Epithelial cell of esophagus (primary cell): ENCODE results near the gene EIF2S2.

Experiments
- DNase-seq: peaks from one replicate; pipeline ENCODE4 v3.0.0; 2010; ENCODE audit warnings: low read depth
- H3K4me3 ChIP-seq: 2 replicates; pipeline ENCODE4 v1.5.1; 2011; ENCODE audit warnings: mild to moderate bottlenecking, low read length, control low read depth
- CTCF ChIP-seq: IDR thresholded peaks from 2 replicates; pipeline ENCODE4 v1.5.1; 2011; ENCODE audit warnings: low read depth, mild to moderate bottlenecking, low read length, control low read depth, inconsistent platforms; ENCODE audit not compliant: insufficient read depth; ENCODE audit errors: missing control alignments

Gene EIF2S2

GRCh38 chr20:34069341-34070078, 42.5 kb downstream of the EIF2S2 start:
- DNase-seq = peak; percentile 86
- peak; percentile 89 for TF ChIP-seq CTCF
- no peak overlapping the region for H3K4me3 ChIP-seq

GRCh38 chr20:34068001-34068400, 44.0 kb downstream of the EIF2S2 start:
- no peak for DNase-seq
- no peak overlapping the region for H3K4me3 ChIP-seq
- TF ChIP-seq CTCF = no peak

- H3K4me3 ChIP-seq = no peak overlapping the region
- no peak for TF ChIP-seq CTCF
- peak; percentile 59 for DNase-seq
Observed at GRCh38 chr20:34066476-34067090, 45.5 kb downstream of the EIF2S2 start.

GRCh38 chr20:34065260-34065659, 46.8 kb downstream of the EIF2S2 start:
- peak; percentile 60 for DNase-seq

GRCh38 chr20:34064286-34064685, 47.8 kb downstream of the EIF2S2 start:
- TF ChIP-seq CTCF = no peak
- H3K4me3 ChIP-seq = no peak overlapping the region
- no peak for DNase-seq

More at GRCh38 chr20:34065260-34065659, 46.8 kb downstream of the EIF2S2 start:
- TF ChIP-seq CTCF = no peak
- H3K4me3 ChIP-seq = no peak overlapping the region

- DNase-seq = peak; percentile 79
- no peak for TF ChIP-seq CTCF
- no peak overlapping the region for H3K4me3 ChIP-seq
Observed at GRCh38 chr20:34062570-34063482, 49.2 kb downstream of the EIF2S2 start.
